ENCODE measurements around the gene KRTAP3-3.

KRTAP3-3 gene

DNA sequence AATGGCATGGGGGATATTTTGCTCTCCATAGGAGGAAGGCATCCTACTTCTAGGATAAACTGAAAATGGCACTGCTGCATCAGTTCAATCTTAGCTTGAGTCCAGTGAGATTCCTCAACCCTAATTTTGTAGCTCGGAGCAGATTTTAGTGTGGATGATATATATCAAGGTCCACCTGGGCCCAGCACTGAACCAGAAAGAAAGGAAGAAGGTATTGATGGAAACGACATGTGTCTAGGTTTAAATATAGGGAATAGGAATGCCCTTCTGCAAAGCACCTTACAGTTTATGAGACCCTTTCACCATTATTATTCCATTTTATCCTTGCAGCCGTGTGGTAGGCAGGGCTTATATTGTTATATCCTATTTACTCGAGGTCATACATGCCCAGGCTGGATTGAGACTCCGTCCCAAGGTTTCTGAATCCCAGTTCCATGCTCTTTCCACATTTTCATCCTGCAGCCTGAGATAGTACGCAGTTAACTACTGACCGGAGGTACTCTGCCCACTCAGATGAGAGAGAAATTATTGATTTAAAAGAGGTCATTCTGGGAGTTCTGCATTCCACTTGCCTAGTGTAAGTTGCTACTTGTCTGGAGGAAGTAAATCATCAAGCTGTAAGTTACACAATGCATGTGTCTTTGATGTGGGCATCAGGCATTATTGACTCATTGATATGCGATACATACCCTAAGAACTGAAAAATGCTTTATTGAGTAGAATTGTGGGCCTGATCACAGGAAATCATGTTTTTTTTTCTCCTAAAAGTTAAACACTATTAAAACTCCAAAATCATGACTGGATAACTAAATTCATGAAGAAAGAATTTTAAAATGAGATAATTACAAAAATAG, 37.3 kb downstream of the KRTAP3-3 start:
- DNase-seq: no peak

DNA sequence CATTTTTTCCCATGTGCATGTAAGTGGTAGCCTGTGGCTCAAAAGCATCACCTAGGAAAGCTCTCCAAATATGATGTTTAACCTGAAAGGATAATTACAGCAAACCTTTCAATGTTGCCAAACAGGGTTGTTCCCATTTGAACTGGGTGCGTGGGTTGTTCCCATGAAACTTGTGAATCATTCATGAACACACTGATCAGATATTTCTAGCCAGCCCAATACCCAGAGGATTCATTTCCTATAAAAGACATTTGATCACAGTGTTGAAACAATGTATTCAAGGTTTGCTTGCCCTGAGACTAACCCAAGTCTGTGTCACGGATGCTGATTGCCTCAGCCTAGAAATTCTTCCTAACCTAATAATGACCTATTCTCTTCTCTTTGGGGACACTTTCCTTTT, 40.1 kb downstream of the KRTAP3-3 start:
- DNase-seq: peak; percentile 38

DNA sequence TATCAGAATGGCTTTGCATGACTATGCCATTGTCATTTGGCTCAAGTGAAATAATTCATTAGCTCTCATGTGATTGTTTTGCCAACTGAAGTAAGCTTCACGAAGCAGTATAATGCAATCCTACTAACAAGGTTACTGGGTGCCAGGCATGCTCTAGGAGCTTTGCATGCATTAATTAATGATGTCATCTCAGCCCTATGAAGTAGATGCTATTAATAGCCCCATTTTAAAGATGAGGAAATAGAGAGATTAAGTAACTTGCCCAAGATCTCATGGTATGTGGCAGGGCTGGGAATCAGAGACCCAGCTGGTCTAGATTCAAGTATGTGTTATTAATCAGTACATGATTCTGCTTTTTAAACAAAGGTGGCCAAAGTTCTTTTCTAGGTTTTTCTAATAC, 41.3 kb downstream of the KRTAP3-3 start:
- DNase-seq: no peak

DNA sequence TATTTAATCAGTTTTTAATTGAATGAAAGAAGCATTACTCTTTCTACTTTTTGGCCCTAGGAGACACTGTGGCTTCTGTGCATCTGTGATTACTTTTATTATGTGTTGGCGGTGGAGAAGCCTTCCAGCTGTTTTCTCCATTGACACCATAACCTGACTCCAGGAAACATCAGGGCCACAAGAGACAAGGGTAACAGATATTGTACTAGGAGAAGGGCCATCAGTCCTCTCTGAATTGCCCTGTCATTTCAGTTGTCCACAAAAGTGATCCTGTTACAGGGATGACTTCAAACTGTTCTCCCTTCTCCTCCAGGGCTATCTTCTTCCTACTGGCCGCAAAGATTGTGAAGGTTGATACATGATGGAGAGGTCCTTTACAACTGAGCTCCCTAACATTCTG, 41.8 kb downstream of the KRTAP3-3 start:
- DNase-seq: no peak

DNA sequence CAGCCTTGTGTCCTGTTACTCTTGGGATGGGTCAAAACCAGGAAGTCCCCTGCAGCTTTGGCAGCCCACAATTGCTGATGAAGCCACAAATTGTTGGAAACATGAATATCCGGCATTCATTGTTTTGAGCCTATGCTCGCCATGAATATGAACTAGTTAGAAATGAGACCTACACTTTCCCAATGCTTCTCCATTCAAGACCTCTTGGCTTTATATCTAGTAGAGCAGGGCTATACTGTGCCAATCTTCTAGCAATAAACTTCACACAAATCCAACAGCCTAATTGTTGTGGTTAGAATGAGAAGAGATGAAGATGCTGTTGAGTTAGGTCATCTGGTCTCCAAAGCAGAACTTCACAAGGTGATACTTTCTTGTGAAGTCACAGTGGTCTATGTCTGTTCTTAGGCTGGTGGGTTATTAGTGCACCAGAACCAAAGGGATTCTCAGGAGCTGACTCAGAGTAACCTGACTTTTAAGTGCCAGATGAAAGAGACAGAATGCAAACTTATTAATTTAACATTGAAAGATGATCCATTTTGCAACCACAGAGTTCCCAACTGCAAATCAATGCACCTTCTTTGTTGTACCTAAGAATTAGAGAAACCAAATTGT, 42.8 kb downstream of the KRTAP3-3 start:
- DNase-seq: no peak

DNA sequence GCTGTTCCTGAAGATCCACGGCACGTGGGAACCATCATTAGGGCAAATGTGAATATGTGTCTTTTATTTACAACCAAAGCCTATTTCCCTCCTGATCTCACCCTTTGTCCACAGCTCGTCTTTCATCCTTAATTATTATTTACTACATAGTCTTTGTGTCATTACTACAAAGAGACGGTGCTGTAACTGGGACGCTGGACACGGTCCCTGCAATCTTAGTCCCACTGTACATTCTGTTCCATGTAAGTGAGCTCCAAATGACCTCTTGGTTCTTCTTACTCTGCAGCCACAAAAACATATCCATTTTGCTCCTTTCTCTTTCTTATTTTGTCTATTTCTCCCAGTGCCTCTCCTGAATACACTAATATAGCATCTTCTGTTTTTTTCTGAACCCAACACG, 43.8 kb downstream of the KRTAP3-3 start:
- DNase-seq: no peak

DNA sequence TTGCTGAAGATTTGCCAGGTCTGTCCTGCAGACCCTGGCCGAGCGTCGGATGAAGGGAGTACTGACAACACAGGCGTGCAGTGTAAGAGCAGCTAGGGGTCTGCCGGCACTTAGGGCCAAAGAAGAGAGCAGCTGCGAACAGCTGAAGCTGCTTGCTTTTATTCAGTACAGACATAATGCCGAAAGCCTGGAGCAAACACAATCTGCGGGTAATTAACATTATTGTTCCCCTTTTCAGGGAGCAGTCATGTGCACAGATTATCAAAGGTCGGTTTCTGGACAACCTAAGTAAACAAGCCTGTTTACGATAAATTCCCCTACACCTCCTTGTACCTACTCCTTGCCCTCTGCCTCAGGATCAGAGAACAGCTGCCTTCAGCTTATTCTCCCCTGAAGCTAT, 44.5 kb downstream of the KRTAP3-3 start:
- no peak for DNase-seq

DNA sequence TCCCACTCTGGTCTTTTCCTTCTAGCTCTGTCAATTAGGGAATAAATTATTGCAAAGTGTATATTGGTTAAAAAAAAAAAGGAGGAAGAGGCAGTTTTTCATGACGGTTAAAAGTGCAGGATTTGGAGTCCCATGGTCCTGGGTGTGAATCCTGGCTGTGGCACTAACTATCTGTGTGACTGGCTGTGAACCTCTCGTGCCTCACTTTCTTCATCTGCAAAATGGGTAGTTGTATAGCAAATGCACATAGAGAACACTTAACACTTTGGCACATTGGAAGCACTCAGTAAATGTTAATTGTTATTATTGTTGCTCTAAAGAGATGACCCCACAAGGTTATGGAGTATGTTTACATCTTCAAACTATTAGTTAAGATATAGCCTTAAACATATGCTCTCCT, 46.0 kb downstream of the KRTAP3-3 start:
- DNase-seq: no peak

DNA sequence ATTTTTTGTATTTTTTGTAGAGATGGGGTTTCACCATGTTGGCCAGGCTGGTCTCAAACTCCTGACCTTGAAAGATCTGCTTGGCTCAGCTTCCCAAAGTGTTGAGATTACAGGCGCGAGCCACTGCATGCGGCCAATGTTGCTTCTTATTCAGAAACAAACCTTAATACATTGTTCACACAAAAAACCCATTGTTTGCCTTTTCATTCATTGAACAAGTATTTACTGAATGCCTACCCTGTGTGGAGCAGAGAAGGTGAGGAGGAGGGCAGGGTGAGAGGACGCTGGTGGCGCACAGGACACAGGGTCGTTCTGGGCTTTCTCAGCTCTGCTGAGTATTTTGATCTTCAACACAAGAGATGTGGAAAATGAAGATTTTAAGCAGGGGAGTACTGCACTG, 48.5 kb downstream of the KRTAP3-3 start:
- DNase-seq: no peak

DNA sequence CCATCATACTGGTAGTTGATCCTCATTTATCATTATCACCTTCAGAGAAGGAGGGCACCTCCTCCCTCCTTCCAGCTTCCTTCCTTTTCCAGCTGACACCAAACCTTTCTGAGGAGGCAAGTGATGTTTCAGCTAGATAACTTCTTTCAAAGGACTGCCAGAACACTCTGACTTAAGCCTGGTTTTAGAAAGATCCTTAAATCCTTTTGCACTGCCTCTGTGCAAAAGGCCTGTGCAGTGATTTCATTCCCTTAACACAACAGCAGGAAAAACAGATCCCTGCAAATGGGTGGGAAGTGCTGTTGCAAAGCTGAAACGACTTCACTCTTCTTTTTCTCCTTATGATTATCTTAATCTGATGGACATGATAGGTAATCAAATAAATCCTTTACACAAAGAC, 49.4 kb downstream of the KRTAP3-3 start:
- DNase-seq: no peak
